Stimulated activated CD8-positive, alpha-beta memory T cell treated with anti-CD3 and anti-CD28 coated beads, Interleukin-2, amount 100 ng/mL, for 48 hours (primary cell): ENCODE results near the gene ADNP2.

ENCODE experiments used
- DNase-seq, 2 donors: peaks; one replicate each; pipeline ENCODE4 v3.0.0-alpha.2; 2020; ENCODE audit warnings: low read depth in 2 of 2

ADNP2 gene

DNA sequence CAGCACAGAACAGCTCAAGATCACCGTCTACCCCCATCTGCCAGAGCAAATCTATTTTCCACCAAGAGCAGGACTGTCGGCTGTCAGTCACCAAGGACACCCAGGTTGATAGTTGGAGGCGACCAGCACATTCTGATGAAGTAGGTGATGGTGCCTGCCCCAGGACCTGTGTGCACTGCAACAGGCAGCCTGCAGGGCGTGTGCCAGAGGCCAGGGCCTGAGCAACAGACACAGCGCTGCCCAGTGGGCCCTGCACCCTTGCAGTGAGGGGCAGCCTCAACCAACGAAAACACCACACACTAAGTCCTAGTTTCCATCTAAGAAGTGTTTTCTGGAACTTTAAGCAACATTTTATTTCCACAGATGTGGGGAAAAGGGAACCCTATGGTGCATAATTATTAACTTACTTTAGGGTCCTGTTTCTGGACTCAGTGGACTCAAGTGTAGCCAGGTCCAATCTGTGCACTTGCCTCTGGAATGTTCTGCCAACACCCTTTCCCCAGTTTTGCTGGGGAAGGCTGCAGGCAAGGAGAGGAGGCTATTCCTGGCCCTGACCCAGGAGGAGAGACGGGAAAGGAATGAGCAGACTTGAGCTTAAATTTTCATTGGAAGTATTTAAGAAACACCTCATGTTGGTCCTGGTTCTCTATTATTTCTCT, 61.5 kb downstream of the ADNP2 start:
- DNase-seq = no peak

DNA sequence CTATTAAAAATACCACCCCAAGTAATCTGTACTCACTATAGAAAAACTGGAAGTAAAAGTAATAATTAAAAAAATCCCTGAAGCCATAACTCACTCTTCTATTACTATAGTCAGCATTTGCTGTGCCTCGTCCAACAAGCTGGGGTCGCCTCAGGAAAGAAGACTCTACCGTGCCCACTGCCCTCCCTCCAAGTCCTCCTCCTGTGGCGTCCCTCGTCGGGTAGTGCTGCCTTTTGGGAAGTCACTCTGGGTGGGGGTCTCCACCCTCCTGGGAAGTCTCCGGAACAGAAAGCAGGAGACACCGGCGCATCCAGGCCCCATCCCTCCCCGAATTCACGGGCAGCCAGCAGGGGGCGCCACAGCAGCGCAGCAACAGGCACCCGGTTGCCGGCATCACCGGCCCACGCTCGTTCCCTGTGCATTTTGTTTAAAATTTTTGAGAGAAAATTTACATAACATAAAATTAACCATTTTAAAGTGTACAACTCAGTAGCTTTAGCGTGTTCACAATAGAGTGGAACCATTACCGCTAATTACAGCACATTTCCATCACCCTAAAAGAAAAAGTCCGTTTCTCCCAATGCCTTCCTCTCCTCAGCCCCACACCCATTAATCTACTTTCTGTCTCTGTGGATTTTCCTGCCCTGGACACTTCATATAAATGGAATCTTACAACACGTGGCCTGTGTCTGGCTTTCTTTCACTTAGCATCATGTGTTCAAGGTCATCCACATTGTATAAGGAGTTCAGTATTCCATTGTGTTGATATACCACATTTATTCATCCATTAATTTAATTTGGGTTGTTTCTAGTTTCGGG, 62.2 kb downstream of the ADNP2 start:
- DNase-seq = peak; percentile 57 to 65

DNA sequence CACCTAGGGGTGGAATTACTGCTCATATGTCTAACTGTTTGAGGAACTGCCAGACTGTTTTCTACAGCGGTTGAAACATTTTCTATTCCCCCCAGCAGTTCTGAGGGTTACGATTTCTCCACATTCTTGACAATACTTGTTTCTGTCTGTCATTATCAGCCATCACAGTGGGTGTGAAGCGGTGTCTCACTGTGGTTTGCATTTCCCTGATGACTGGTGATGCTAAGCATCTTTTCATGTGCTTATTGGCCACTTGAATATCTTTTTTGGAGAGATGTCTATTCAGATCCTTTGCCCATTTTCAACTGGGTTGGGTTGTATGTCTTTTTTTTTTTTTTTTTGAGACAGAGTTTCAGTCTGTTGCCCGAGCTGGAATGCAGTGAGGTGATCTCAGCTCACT, 63.0 kb downstream of the ADNP2 start:
- DNase-seq = no peak

DNA sequence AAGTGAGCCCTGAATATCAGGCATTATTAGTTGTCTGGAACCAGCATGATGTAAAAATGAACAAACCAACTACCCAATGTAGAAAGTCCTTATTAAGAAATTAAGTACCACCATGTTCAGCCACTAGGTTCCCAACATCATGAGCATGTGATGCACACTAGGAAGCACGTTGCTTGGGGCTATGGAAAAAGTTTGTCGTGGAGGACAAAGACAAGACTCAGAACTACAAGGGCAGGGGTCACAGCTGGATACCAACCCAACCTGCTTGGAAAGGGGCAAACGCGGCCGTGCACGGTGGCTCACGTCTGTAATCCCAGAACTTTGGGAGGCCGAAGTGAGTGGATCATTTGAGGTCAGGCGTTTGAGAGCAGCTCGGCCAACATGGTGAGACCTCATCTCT, 64.0 kb downstream of the ADNP2 start:
- no peak for DNase-seq

DNA sequence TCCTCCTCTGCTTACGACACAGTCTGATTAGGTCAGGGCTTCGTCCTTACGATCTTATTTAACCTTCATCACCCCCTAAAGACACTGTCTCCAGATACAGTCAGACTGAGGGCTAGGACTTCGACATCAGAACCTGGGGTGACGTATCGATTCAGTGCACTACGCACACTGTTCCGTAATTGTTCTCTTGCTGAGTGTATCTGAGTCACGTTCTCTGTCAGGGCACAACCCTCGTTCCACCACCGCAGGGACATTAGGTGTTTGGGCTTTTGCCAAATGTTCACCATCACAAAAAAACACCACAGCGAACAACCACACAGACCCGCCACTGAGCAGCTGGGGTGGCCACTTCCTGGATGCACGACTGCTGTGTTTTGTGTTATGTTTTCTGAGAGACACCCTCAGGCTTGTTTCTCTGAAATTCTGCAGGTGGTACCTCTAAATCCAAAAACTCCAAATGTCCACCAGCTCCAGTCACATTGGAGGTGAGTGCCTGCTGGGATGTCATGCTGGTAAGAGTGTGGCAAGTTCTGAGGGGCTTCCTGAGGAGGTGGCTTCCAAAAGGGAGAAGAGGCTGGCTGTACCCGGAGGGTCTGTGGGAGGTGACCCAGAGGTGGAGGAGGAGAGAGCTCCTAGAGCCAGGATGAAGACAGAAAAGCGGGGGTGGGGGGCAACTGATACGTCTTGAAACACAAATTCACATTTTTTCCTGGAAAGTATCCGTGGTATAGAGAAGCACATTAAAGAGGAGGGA, 66.6 kb downstream of the ADNP2 start:
- peak in 1 of 2 donors; percentile 13 for DNase-seq

DNA sequence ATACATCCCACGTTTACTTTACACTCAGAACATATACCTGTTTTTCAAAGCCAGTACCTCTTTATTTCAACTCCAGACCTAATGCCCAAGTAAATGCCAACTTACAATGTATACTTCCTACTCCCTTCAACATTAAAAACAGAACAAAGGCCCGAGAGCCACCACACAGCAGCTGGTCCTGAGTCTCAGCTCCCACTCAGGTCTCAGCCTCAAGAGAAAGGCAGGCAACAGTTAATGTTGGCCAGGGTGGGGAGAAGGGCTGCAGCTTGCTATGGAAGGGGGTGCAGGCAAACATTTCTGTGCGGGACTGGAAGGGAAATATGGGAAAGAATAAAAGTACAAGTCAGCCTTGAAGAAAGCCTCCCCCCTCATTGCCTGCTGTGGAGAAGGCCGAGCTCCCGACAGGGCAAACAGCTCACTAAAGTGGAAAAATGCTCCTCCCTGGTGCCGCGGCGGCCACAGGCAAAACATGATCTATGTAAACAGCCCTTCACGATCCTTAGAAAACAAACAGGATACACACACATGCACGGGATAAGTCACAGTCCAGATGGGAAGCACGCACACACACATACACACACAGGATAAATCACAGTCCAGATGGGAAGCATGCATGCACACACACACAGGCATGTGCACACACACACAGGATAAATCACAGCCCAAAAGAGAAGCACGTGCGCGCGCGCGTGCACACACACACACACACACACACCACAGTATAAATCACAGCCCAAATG, 67.4 kb downstream of the ADNP2 start:
- no peak for DNase-seq

DNA sequence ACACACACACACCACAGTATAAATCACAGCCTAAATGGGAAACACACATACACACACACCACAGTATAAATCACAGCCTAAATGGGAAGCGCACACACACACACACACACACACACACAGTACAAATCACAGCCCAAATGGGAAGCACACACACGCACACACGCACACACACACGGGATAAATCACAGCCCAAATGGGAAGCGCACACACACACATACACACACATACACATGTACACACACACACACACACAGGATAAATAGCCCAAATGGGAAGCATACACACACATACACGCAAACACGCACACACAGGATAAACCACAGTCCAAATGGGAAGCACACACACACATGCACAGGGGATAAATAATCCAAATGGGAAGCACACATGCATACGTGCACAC, 68.1 kb downstream of the ADNP2 start:
- DNase-seq = no peak

DNA sequence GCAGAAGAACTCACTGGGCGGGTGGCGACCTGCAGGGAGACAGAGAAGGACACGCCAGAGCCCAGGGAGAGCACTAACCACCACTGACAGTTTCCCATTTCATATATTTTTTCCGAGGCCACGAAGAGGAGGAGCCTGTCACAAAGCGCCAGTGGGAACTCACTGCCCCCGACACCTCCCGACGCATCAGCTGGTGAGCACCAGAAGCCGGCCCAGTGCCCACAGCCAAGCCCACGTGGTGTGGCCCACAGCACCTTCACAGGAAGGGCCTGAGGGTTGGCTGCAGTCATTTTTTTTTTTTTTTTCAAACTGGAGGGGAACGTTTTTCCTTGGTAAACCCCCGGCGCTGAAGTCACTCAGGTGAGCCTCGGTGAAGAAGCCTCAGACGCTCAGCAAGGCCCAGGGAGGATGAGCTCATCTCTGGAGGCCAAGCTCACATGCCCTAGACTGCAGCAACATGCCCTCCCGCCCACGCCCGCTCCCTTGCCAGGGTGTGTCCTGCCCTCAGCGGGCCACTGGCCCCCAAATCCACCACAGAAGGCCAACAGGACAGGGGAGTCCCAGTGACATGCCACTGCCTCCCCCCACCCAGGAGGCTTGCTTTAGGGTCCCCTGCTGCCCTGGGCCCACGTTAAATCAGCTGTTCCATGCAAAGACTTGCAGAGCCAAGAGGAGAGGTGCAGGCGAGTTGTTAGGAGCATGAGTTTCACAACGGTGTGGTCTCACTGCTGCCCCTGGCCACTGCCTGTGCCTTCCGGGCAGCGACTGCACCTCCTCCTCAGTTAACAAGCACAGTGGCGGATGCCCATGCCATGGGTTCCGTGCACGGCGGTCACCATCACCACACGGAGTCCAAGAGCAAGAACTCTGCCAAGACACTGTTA, 70.1 kb downstream of the ADNP2 start:
- DNase-seq = no peak

DNA sequence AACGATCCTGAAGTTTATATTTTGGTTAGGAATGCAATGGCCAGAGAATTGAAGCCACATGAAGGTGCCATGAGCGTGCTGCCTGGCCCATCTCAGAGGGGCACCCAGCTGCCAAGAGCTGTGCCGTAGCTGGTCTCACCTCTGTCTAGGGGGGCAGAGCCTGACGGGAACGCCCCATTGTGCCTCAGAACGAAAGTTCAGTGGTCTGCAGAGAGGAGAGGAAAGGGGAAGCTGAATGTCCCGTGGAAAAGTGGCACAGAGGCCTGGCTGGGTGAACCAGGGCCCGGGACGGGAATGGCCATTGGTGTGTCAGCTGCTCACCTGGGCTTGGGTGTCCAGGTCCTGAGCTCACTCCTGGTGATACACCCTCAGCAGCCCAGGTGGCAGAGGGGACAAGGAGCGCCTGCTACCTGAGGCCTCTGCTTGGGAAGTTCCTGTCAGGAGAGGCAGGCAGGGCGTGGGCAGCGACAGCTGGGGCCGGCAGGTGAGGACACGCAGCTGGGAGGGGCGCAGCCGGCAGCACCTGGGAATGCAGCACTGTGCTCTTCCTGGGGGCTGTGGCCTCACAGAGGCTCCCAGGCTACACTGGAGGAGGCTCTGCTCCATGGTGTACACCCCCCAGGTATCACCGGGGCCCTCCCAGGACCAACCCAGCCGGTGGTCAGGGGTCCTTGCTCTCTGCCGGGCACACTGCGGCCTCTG, 70.9 kb downstream of the ADNP2 start:
- no peak for DNase-seq

DNA sequence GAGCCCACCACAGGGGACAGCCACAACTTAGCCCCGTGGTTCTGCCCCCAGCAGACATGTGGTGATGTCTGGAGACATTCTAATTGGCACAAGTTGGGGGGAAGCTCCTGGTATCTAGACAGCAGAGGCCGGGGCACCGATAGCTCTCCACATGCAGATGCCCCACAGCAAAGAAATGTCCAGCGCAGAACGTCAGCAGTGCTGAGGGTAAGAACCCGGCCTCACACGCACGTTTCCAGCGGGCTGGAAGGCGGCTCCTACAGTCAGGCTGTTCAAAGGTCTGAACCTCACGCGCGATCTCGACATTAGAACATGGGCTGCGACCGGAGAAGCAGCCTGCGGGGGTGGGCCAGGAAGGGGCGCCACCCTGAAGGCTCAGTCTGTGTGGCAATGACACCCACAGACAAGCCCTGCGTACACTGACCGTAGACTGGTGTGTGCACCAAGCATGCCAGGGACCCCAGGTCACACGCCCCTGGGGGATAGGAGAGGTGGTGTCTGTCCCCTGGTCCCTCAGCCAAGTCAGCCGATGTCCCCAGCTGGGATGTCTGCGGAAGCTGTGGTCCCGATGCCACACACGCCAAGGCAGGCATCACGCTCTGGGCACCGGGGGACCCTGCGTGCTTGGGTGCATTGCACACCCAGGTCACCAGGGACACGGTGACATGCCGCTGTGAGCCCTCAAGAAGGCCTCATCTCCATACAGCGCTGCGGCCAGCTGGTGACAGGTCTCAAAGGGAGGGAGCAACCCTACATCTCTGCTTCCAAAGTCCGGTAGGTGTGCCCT, 71.9 kb downstream of the ADNP2 start:
- no peak for DNase-seq

DNA sequence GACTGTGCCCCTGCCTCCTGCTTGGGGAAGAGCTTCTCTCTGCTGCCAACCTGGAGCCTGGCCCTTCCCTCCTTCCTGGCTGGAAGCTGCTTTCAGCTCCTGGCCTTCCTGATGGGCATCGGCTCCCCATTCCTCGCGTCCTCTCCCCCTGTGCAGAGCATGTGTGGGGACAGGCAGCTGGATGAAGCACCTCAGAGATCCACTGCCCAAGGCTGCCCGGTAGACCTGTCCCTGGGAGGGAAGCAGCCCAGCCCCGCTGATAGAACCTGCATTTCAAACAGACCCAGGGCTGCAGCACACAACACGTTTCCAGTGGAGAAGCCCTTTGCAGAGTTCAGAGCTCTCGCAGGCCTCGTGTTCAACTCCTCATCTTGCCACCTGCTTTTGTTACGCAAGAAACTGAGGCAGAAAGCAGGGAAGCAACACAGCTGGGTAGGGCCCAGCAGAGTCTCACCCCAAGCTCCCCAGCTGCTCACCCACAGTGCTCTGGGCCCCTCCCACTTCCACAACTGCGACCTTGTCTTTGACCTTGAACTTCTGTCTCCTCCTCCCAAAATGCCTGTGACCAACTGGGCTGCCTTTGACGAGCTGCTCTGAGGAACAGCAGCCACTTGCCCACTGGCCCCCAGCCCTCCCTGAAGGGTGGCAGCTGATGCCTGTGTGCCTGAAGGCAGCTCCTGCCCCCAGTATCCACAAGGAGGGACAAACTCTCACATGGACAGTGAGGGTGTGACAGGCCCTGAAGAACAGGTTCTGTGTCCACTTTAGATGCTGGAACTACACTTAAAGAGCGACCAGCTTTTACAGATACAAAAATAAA, 72.8 kb downstream of the ADNP2 start:
- no peak for DNase-seq

DNA sequence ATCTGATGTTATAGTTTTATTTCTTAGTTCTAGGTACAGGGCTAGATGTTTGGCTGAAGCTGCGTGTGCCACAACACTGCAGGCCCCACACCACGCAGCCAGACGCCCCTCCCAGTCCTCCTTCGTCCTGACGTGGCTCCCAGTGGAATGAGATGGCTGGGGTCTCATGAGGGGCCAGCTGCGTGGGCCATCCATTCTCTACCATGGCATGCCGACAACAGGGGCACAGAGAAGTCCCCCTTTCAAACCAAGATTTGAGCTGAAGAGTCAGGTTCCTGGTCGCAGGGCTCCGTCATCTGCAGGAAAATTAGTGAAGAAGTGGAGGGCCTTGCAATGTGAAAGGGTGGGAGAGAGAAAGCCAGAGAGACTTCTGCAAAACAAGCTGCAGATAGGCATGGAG, 73.8 kb downstream of the ADNP2 start:
- no peak for DNase-seq

DNA sequence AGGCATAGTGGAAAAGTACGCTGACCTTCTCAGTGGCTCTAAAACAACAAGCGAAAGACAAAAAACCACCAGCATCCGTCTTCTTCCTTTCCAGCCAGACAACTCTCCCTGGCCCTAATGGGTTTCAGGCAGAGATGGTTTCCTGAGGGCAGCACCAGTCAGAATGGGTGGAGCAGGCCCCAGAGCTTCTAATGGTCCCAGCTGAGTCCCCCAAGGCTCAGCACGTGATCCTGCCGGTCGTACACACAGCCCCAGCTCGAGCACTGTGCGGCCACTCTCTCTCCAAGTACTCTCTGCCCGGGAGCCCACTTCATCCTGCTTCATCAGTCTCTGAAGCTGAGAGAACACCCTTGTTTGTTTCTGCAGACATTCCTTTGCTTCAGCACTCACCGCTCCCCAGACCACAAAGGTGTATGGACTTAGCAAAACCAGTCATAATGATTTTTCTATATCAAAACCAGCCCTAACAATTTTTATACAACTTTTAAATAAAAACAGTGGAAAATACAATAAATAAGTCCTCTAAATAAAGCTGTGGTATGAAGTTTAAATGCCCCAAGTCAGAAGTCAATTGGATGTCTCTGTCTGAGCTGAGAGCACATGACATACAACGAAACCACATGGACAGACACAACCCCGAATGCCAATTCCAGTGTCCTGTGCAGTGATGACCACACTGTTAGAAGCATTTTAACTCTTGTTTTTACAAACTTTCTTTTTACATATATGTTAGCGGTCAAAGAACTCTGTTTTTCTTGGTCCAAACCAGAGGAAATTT, 74.4 kb downstream of the ADNP2 start:
- DNase-seq = no peak

DNA sequence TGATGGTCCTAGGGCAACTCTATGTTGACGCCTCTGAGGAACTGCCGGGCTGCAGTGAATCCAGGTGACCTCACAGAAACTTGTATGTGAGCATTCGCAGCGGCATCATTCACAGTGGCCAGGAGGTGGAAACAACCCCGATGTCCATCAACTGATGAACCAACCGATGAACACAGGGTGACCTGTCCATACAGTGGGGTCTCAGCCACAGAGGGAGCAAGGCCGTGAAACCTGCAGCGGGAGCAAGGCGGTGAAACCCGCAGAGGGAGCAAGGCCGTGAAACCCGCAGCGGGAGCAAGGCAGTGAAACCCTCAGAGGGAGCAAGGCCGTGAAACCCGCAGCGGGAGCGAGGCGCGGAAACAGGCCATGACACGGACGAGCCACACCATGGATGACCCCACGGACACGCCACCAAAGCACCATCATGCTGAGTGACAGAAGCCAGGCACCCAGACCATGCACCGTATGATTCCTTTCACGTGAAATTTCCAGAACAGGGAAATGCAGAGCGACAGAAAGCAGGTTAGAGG, 75.2 kb downstream of the ADNP2 start:
- DNase-seq = no peak

DNA sequence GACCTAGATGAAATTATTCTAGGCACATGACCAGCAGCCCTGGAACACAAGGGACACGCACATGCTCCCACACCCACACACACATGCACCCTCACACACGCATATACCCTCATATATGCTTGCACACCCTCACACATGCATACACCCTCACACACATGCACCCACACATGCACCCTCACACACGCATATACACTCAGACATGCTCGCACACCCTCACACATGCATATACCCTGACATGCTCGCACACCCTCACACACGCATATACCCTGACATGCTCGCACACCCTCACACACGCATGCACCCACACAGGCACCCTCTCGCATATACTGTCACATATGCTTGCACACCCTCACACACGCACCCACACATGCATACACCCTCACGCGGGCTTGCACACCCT, 76.5 kb downstream of the ADNP2 start:
- no peak for DNase-seq

DNA sequence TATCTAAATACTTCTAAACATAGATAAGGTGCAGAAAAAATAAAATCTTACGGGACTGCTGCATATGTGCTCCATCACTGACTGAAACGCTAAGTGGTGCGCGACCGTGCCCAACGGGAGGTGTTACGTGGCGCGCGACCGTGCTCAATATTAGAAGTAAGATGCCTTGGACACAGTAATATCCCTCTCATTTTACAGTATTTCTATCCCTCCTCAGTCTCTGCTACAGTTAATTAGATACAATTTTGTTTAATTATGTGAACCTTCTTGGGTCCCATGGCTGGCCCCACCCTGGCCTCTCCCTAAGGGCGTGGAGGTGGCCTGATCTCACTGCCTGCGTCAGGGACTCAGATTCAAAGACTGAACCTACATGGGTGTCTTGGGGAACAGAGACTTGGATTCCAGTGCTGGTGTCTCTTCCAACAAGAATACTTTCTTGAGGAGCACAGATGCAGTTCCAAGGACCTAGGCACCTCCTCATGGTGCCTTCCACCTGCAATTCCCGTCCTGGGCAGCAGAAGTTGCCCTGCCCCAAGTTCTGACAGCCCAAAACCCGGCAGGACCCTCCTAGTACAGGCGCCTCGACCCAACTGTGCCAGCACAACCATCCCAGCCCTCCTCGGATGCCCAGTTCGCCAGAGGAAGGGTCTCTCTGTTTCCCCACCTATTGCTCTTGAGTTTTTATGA, 79.0 kb downstream of the ADNP2 start:
- DNase-seq = no peak
